Gastroesophageal sphincter (tissue), 4 donors: ENCODE results near the gene RFTN1. TPM values are rescaled to one million over a fixed set of nuclear protein-coding genes. Genes with fewer than 3 reads are reported as not detected.

Experiments used
- ATAC-seq: fragments of 150-250 bp; one replicate; pipeline ENCODE4 v1.9.1; 2016; ENCODE audit warnings: mild to moderate bottlenecking, moderate library complexity
- H3K27ac ChIP-seq, 4 donors: fragments of 200-600 bp; sonication (generic) in 3 of 4; 1 replicate in 3 of 4; 2 replicates in 1 of 4; pipeline ENCODE4 v1.5.1; 2016 to 2019
- H3K27me3 ChIP-seq: fragments of 200-600 bp; sonication (generic); one replicate; pipeline ENCODE4 v1.5.1; 2019
- H3K36me3 ChIP-seq, 2 donors: fragments of 200-600 bp; sonication (generic); one replicate each; pipeline ENCODE4 v1.5.1; 2019; ENCODE audit warnings: control low read depth in 1 of 2
- H3K4me1 ChIP-seq, 3 donors: fragments of 200-600 bp; sonication (generic); 1 replicate in 2 of 3; 2 replicates in 1 of 3; pipeline ENCODE4 v1.5.1; 2016 to 2019; ENCODE audit warnings: control low read depth in 2 of 3
- H3K4me3 ChIP-seq, 2 donors: fragments of 200-600 bp; sonication (generic); one replicate each; pipeline ENCODE4 v1.5.1; 2019; ENCODE audit warnings: mild to moderate bottlenecking in 1 of 2, moderate library complexity in 1 of 2
- H3K9me3 ChIP-seq, 3 donors: fragments of 200-600 bp; sonication (generic); one replicate each; pipeline ENCODE4 v1.5.1; 2017 to 2019; ENCODE audit warnings: control low read depth in 2 of 3
- CTCF ChIP-seq, 4 experiments: fragments of 200-600 bp in 2 of 4; fragments of 450-650 bp in 2 of 4; sonication (generic) in 1 of 4; IDR thresholded peaks; one replicate each; pipeline ENCODE4 v1.5.1; 2017 to 2019; ENCODE audit warnings: antibody characterized with exemption in 4 of 4, mild to moderate bottlenecking in 2 of 4, moderate library complexity in 2 of 4
- EP300 ChIP-seq: sonication (generic); formaldehyde crosslinking; IDR thresholded peaks from one replicate; pipeline ENCODE4 v1.6.1; 2017; ENCODE audit warnings: antibody characterized with exemption, mild to moderate bottlenecking
- POLR2A ChIP-seq, 2 donors: fragments of 450-650 bp; IDR thresholded peaks; one replicate each; pipeline ENCODE4 v1.6.1; 2017; ENCODE audit warnings: antibody characterized with exemption in 2 of 2, mild to moderate bottlenecking in 2 of 2, moderate library complexity in 1 of 2
- POLR2AphosphoS5 ChIP-seq: sonication (generic); formaldehyde crosslinking; IDR thresholded peaks from one replicate; pipeline ENCODE4 v1.6.1; 2017; ENCODE audit warnings: antibody characterized with exemption
- WGBS, 2 donors: methylation state at CpG; one replicate each; pipeline ENCODE4 v1.1.5; 2018; ENCODE audit warnings: low coverage in 1 of 2; 5-methylcytosine and 5-hydroxymethylcytosine counted together
- total RNA-seq, 4 donors: library from RNA; depleted of rRNA; stranded (reverse); fragments of >200 nt; gene quantifications; one replicate each; pipeline ENCODE4 v1.1.0, GENCODE V29; 2016

The RFTN1 gene
- total RNA-seq, 4 donors from 2014 or later: 30.6 to 110 (median 68.2) TPM

- Histone ChIP-seq H3K27ac (peak overlapping the region in 3 of 4 donors; percentile 19 to 79 (median 74)), H3K4me1 (peaks cover 0 to 21% (median 6%) of the 10 kb centered on the region in 3 donors), H3K9me3 (no peaks in the 10 kb centered on the region), H3K4me3 (no peak overlapping the region), H3K36me3 (peaks cover 0 to 32% of the 10 kb centered on the region in 2 donors), H3K27me3 (no peaks in the 10 kb centered on the region)
- no peak for ATAC-seq
- TF ChIP-seq POLR2A (IDR thresholded peaks at IDR 0.05) (no peak), EP300 (no peak), CTCF (IDR thresholded peaks at IDR 0.05) (no peak), POLR2AphosphoS5 (no peak)
- WGBS, 2 donors: 40 to 60% methylated on average over 1 to 4 of the region's 4 CpGs
Measured at GRCh38 chr3:16359331-16359730, 154.2 kb downstream of the RFTN1 start.

- Histone ChIP-seq H3K4me1 (peaks cover 0 to 18% (median 6%) of the 10 kb centered on the region in 3 donors), H3K4me3 (no peak overlapping the region), H3K27me3 (no peaks in the 10 kb centered on the region), H3K27ac (peak overlapping the region; percentile 19 to 79 (median 61)), H3K9me3 (no peaks in the 10 kb centered on the region), H3K36me3 (peaks cover 0 to 29% of the 10 kb centered on the region in 2 donors)
- 11 to 58% methylated on average over 1 to 3 of the region's 3 CpGs for WGBS, 2 donors
- no peak for TF ChIP-seq POLR2A (IDR thresholded peaks at IDR 0.05)
- no peak for TF ChIP-seq EP300
- no peak for TF ChIP-seq POLR2AphosphoS5
- TF ChIP-seq CTCF (IDR thresholded peaks at IDR 0.05): no peak
- ATAC-seq: no peak
Measured at GRCh38 chr3:16358336-16358735, 155.2 kb downstream of the RFTN1 start.

- WGBS, 2 donors: 22 to 66% methylated on average over 5 to 9 of the region's 9 CpGs
Measured at GRCh38 chr3:16357186-16358121, 156.0 kb downstream of the RFTN1 start.

GRCh38 chr3:16355828-16356227 is 157.7 kb downstream of the RFTN1 start:
- Histone ChIP-seq H3K27ac (peak overlapping the region in 2 of 4 donors; percentile 69 to 79), H3K36me3 (peaks cover 0 to 27% of the 10 kb centered on the region in 2 donors), H3K4me1 (peaks cover 0 to 21% (median 6%) of the 10 kb centered on the region in 3 donors), H3K4me3 (no peak overlapping the region), H3K27me3 (no peaks in the 10 kb centered on the region), H3K9me3 (no peaks in the 10 kb centered on the region)
- TF ChIP-seq POLR2AphosphoS5 (no peak), POLR2A (IDR thresholded peaks at IDR 0.05) (no peak), CTCF (IDR thresholded peaks at IDR 0.05) (no peak), EP300 (no peak)
- WGBS, 2 donors: 92% methylated on average over 6 of the region's 6 CpGs; no CpG with 5 or more reads in 1 of the 2 donors
- ATAC-seq: no peak

More at GRCh38 chr3:16357186-16358121, 156.0 kb downstream of the RFTN1 start:
- Histone ChIP-seq H3K27me3 (no peaks in the 10 kb centered on the region), H3K36me3 (peaks cover 0 to 29% of the 10 kb centered on the region in 2 donors), H3K27ac (peak overlapping the region; percentile 19 to 79 (median 61)), H3K4me3 (no peak overlapping the region), H3K9me3 (no peaks in the 10 kb centered on the region), H3K4me1 (peaks cover 0 to 15% (median 6%) of the 10 kb centered on the region in 3 donors)
- TF ChIP-seq POLR2AphosphoS5 (no peak), CTCF (IDR thresholded peaks at IDR 0.05) (no peak), POLR2A (IDR thresholded peaks at IDR 0.05) (no peak), EP300 (no peak)
- ATAC-seq: no peak
